Inflammatory macrophage (primary cell): ENCODE data around the gene ADAM33.

ENCODE experiments used
- DNase-seq, 2 donors: peaks; one replicate each; pipeline ENCODE4 v3.0.0-alpha.2; 2020 to 2022

ADAM33 gene

DNA sequence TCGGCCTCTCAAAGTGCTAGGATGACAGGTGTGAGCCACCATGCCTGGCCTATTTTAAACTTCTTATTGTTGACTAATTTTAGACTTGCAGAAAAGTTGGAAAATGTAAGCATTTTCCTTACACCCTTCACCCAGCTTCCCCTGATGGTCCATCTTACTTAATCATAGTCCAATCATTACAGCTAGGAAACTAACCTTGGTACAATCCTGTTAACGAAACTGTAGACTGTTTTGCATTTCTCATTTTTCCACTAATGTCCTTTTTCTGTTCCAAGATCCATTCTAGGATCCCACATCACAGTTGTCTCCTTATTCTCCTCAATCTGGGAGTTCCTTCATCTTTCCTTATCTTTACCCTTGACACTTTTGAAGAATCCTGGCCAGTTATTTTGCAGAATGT lies 18.0 kb downstream of the ADAM33 start:
- DNase-seq: no peak

GRCh38 chr20:3663031-3663701 lies 18.6 kb downstream of the ADAM33 start, which contains the start of gene GFRA4:
Gene GFRA4 (minus strand): TSS chr20:3663399. CDS start chr20:3663399, 0 bp downstream.
- DNase-seq: no peak

DNA sequence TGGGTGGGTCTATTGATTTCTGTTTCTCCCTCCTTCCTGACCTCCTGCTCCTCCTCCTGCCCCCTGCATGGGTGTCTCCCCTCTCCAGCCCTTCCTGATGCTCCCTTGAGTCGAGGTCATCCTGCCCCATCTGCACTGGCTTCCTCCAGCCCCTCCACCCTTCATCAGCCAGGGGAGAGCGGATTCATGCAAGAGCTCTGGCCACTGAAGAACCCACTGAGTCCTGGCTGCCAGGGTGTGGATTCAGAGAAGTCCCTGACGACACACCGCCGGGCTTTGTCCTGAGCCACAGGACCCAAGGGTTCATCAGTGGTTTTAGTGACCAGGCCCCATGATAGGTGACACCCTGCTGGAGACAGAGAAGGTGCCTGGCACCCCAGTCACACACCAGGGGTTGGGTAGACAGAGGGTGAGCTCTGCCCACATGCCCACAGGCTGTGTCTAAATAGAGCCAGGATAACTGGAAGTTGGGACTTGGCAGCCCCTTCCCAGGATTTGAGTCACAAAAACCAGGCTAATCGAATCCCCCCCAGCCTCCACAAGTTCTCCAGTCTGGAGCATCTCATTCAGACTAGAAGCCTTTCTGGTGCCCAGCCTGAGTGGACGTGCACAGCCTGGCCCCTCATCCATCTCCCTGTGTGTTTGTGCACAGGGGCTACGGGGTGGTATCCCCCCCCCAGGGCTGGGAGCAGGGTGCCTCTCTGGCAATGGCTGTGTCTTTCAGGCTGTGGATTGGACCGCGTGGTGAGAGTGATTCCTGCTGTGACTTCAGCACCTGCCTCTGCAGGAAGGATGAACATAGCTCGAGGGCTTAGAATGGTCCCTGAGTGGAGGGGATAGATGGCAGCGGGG lies 19.8 kb downstream of the ADAM33 start:
- no peak for DNase-seq

- DNase-seq: no peak
Observed at GRCh38 chr20:3661060-3661813, 20.6 kb downstream of the ADAM33 start.

- no peak for DNase-seq
Observed at GRCh38 chr20:3660262-3661059, 21.3 kb downstream of the ADAM33 start.

- no peak for DNase-seq
Observed at GRCh38 chr20:3659492-3660261, 22.1 kb downstream of the ADAM33 start.

DNA sequence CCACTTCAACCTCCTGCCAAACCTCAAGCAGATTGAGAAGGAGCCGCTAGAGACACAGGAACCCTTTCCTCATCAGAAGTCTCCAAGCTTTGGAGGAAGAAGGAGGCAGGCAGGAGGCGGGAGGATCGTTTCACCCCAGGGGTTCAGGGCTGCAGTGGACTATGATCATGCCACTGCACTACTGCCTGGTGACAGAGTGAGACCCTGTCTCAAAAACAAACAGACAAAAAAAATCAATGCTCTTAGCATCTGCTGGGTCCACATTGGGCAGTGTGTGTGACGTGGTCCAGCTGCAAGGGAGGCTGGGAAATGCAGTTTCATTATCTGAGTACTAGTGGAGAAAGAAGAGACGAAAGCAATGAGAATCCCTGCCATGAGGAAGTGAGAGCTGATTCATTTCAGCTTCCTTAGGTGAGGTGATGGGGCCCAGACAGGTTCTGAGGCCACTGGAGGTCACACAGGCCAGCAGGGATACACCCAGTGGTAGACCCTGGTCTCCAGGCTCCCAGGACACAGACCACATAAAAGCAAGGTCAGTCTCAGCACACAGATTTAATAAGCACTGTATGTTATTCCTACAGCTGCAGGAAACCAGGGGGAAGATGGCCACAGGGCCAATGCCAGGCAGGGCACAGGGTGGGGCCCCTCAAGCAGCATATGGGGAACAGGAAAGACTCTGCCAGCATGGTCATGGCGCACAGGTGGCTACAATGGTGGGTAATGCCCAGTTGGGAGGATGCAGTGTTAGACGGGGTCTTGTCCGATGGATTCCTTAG lies 22.9 kb downstream of the ADAM33 start:
- peak in 1 of 2 donors; percentile 34 for DNase-seq

GRCh38 chr20:3658019-3658715 lies 23.6 kb downstream of the ADAM33 start:
- DNase-seq: no peak

GRCh38 chr20:3655131-3655405 lies 26.7 kb downstream of the ADAM33 start:
- DNase-seq: no peak

- no peak for DNase-seq
Observed at GRCh38 chr20:3654326-3655130, 27.3 kb downstream of the ADAM33 start.

- DNase-seq: no peak
Observed at GRCh38 chr20:3653921-3654320, 27.9 kb downstream of the ADAM33 start.

GRCh38 chr20:3652676-3653596 lies 28.9 kb downstream of the ADAM33 start:
- DNase-seq: peak; percentile 29 to 45

- DNase-seq: peak in 1 of 2 donors; percentile 10
Observed at GRCh38 chr20:3652221-3652620, 29.6 kb downstream of the ADAM33 start.

- DNase-seq: peak in 1 of 2 donors; percentile 38
Observed at GRCh38 chr20:3651204-3651962, 30.4 kb downstream of the ADAM33 start.

DNA sequence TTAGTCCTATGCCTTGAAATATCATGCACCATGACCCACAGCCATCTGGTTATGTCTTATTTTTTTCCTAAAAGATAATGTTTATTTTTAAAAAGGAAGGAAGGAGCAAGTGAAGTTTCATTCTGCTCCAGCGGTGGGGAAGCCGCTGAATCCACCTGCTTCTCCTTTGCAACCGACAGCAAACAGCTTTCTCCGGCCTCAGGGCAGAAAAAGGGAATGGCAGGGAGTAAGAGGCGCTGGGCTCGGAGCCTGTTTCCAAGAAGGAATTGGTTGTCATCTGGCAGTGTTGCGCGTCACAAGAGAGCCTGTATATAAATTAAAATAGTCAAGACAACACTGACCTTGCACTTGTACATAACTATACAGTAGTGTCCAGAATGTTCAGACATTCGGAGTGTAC lies 32.9 kb downstream of the ADAM33 start:
- DNase-seq: no peak

- DNase-seq: no peak
Observed at GRCh38 chr20:3647473-3647872, 34.3 kb downstream of the ADAM33 start.

DNA sequence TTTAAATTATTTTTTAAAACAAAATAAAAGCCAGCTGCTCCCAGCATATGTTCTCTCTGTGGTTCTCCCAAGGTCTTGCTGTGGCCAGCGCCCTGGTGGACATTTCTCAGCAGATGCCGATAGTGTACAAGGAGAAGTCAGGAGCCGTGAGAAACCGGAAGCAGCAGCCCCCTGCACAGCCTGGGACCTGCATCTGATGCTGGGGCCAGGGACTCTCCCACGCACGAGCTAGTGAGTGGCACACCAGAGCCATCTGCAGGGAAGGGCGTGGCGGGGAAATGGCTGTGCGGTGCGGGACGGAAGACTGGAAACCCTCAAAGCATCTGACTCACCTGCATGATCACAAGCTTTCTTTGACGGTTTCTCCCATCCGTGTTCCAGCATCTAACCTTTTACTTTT lies 35.2 kb downstream of the ADAM33 start:
- DNase-seq: no peak

DNA sequence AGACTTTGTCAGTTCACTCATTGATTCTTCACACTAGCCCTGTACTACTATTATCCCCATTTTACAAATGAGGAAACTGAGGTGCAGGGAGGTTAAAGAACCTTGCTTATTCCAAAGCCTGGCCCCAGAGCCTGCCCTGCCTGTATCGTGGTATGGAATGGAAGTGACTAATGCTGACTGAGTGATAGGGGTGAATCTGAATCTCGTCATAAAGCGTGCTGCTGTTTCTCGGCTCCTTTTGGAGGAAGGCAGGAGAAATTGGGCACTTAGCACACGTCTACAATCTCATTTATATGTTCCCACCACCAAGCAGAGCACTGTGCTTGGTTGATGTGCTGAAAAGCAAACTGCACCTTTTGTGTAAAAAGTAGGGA lies 35.8 kb downstream of the ADAM33 start:
- DNase-seq: no peak
